K562 (cell line): ENCODE data around the gene NAPB. TPM values are rescaled to one million over a fixed set of nuclear protein-coding genes. Genes with fewer than 3 reads are reported as not detected.

ENCODE experiments used
- ATAC-seq: fragments of 200-7000 bp; cut with Tn5 transposase; 3 replicates; pipeline ENCODE4 v1.9.1; 2020; ENCODE audit warnings: moderate library complexity
- BruUV-seq: library from RNA; stranded (reverse); fragments of 400-500 nt; replicated peaks from 2 replicates; lab custom pipeline; 2021; lab: Mats Ljungman, UMichigan
- CTCF ChIA-PET: fragments of 300-600 bp; formaldehyde crosslinking; extraction: SDS; loops from one replicate; lab custom pipeline; 2021; ENCODE audit warnings: low intra/inter-chr PET ratio; lab: Yijun Ruan, JAX
- POLR2A ChIA-PET: fragments of 300-600, 350-650 bp; sonication (Branson Sonifier 250); formaldehyde crosslinking; extraction: SDS; loops from one replicate; lab custom pipeline; 2021; ENCODE audit warnings: antibody characterized with exemption, inconsistent platforms; lab: Yijun Ruan, JAX
- DNase-seq, 4 experiments: peaks; one replicate each; pipeline versions ENCODE4 v3.0.0 to v3.0.0-alpha.2; 2011 to 2018; ENCODE audit warnings: low spot score in 3 of 4, mixed read lengths in 3 of 4; ENCODE audit errors: extremely low read depth in 1 of 4
- FAIRE-seq: peaks from 2 replicates; lab custom pipeline; 2011; peaks lifted over from hg19 to GRCh38; lab: Jason Lieb, UNC
- H2AFZ ChIP-seq: 2 replicates; pipeline ENCODE4 v1.6.0; 2011; ENCODE audit warnings: low read depth, low read length, control low read depth, inconsistent platforms
- H3K27ac ChIP-seq: fragments of 200-600 bp; 3 replicates; pipeline ENCODE4 v1.8.0; 2011; ENCODE audit warnings: low read depth, mild to moderate bottlenecking, control low read depth, inconsistent platforms, low read length, moderate library complexity, mixed read lengths; ENCODE audit errors: extremely low read depth
- H3K27me3 ChIP-seq, 2 experiments: fragments of 300-600 bp in 1 of 2; 2 replicates in 1 of 2; 3 replicates in 1 of 2; pipeline versions ENCODE4 v1.6.0 to v1.8.0; 2011; ENCODE audit warnings: inconsistent platforms in 2 of 2, low read length in 2 of 2, mild to moderate bottlenecking in 1 of 2, mixed read lengths in 1 of 2, moderate library complexity in 1 of 2; ENCODE audit not compliant: control insufficient read depth in 2 of 2, insufficient read depth in 2 of 2
- H3K36me3 ChIP-seq: fragments of 300-600 bp; 3 replicates; pipeline ENCODE4 v1.8.0; 2011; ENCODE audit warnings: mild to moderate bottlenecking, low read length, inconsistent platforms; ENCODE audit not compliant: control insufficient read depth, insufficient read depth
- H3K4me1 ChIP-seq, 2 experiments: fragments of 200-600 bp in 1 of 2; replicated peaks in 1 of 2; 2 replicates in 1 of 2; 3 replicates in 1 of 2; pipeline versions ENCODE4 v1.5.1 to v1.8.0; 2011; ENCODE audit warnings: inconsistent platforms in 2 of 2, low read length in 2 of 2, mild to moderate bottlenecking in 1 of 2, mixed read lengths in 1 of 2, moderate library complexity in 1 of 2; ENCODE audit not compliant: control insufficient read depth in 2 of 2, insufficient read depth in 2 of 2
- H3K4me2 ChIP-seq: 2 replicates; pipeline ENCODE4 v1.6.1; 2011; ENCODE audit warnings: low read length, control low read depth, inconsistent platforms, mixed read lengths; ENCODE audit not compliant: insufficient read depth
- H3K4me3 ChIP-seq: fragments of 200-600 bp; sonication (generic), shearing (Covaris generic); 2 replicates; pipeline ENCODE4 v1.5.1; 2016; ENCODE audit warnings: control low read depth, inconsistent platforms
- H3K79me2 ChIP-seq: fragments of 200-600 bp; 3 replicates; pipeline ENCODE4 v1.8.0; 2011; ENCODE audit warnings: low read length, inconsistent platforms; ENCODE audit not compliant: control insufficient read depth, insufficient read depth
- H3K9ac ChIP-seq, 2 experiments: 2 replicates each; pipeline versions ENCODE4 v1.6.0 to v1.6.1; 2011; ENCODE audit warnings: low read depth in 2 of 2, low read length in 2 of 2, control low read depth in 1 of 2, inconsistent platforms in 1 of 2, mild to moderate bottlenecking in 1 of 2, mixed read lengths in 1 of 2; ENCODE audit not compliant: insufficient read depth in 1 of 2
- H3K9me1 ChIP-seq: one replicate; pipeline ENCODE4 v1.6.0; 2011; ENCODE audit warnings: inconsistent platforms, mild to moderate bottlenecking, low read length, moderate library complexity; ENCODE audit not compliant: control insufficient read depth, insufficient read depth
- H3K9me3 ChIP-seq: replicated peaks from 2 replicates; pipeline ENCODE4 v1.5.1; 2011; ENCODE audit warnings: low read depth, low read length, inconsistent platforms; ENCODE audit not compliant: control insufficient read depth, insufficient read depth
- H4K20me1 ChIP-seq: replicated peaks from 2 replicates; pipeline ENCODE4 v1.6.1; 2011; ENCODE audit warnings: low read length, inconsistent platforms, mixed read lengths; ENCODE audit not compliant: control insufficient read depth, insufficient read depth
- MCM3 ChIP-seq: fragments of 450-650 bp; IDR thresholded peaks from 2 replicates; pipeline ENCODE4 v1.6.1; 2016
- SIX5 ChIP-seq, 2 experiments: IDR thresholded peaks; 2 replicates each; pipeline ENCODE4 v1.6.1; 2011; ENCODE audit warnings: low read length in 2 of 2, borderline replicate concordance in 1 of 2, low read depth in 1 of 2, mild to moderate bottlenecking in 1 of 2, moderate library complexity in 1 of 2; ENCODE audit not compliant: insufficient read depth in 1 of 2
- ZNF57 ChIP-seq: fragments of 450-650 bp; formaldehyde crosslinking; IDR thresholded peaks from 2 replicates; pipeline ENCODE4 v1.4.0; 2020; ENCODE audit warnings: mild to moderate bottlenecking, moderate library complexity
- WGBS: fragments of 100-300 bp; shearing (Covaris generic); methylation state at CpG from one replicate; pipeline ENCODE4 v1.1.6; 2016; ENCODE audit warnings: low coverage, mixed read lengths; ENCODE audit not compliant: insufficient coverage; ENCODE audit errors: missing lambda C conversion rate; 5-methylcytosine and 5-hydroxymethylcytosine counted together
- in situ Hi-C: fragments of 300-500 bp; cut with MboI; formaldehyde crosslinking; loops from 4 replicates; pipeline ENCODE4 v1.15.0; 2018; ENCODE audit warnings: inconsistent platforms, mixed read lengths
- intact Hi-C: fragments of 100-400 bp; cut with micrococcal nuclease; formaldehyde crosslinking; loops from 2 replicates; pipeline ENCODE4 v1.14.2; 2022
- polyA plus RNA-seq, 8 experiments: library from polyadenylated mRNA; depleted of rRNA in 4 of 8; stranded (reverse) in 5 of 8; unstranded in 3 of 8; fragments of >200 nt; fragmentation: Nextera tagmentation in 2 of 8; fragmentation: Illumina TruSeq in 1 of 8; extraction: Ambion mirVana in 2 of 8; extraction: Trizol in 1 of 8; gene quantifications; 2 replicates each; pipeline versions ENCODE4 v1.2.1 to v1.2.3, GENCODE V29; 2011 to 2014; ENCODE audit warnings: inconsistent platforms in 1 of 8, missing spikeins in 1 of 8
- total RNA-seq, 7 experiments: library from RNA; depleted of rRNA in 6 of 7; stranded (reverse); fragments of >200 nt in 6 of 7; fragmentation: Illumina TruSeq in 2 of 7; extraction: Trizol in 2 of 7; gene quantifications; 2 replicates each; pipeline versions ENCODE4 v1.2.1 to v1.2.3, GENCODE V29; 2011 to 2021; ENCODE audit warnings: low replicate concordance in 1 of 7
- TF ChIP-seq, protein P1 (sequence below): sonication (generic); formaldehyde crosslinking; IDR thresholded peaks from 2 replicates; pipeline ENCODE4 v1.8.0; 2023; ENCODE audit warnings: missing genetic modification reagents, mild to moderate bottlenecking, borderline replicate concordance

Gene NAPB
- total and polyA plus RNA-seq, 9 of the 15 experiments (the other 6 are each of a cell fraction or from before 2014, with no cell fraction given) = 1.4 to 7.7 (median 5.2) TPM

DNA sequence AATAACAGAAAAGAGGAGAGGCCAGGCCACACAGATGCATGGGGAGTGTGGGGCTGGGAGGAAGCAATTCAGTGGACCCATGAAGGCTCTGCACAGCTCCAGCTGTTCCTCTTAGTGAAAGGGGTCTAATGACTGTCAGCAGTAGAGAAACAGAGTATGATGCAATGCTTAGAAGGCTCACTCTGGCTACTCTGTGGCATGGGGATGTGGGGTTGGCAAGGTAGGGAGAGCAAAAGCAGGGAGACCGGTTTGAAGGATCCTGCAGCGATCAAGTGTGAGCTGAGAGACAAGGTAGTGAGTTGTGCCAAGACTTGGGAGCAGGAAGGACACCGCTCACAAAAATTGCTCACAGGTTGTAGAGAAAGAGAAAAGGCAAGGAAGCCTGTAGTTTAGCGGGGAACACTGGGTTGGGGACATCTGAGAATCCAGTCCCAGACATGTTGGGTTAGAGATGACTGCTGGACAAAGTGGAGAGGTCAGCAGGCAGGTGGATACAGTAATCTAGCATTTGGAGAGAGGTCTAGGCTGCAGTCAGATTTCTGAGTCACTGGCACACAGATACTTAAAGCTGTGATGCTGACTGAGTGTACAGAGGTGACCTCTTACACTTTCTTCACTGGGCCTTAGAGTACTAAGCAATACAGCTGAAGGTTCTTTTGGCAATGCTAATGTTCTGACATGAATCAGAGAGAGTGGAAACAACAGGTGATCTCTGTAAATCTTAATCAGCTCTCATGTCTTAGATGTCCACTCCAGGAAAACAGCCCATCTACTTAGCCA is 27.1 kb downstream of the NAPB start (continued):
- TF ChIP-seq, protein P1, sequence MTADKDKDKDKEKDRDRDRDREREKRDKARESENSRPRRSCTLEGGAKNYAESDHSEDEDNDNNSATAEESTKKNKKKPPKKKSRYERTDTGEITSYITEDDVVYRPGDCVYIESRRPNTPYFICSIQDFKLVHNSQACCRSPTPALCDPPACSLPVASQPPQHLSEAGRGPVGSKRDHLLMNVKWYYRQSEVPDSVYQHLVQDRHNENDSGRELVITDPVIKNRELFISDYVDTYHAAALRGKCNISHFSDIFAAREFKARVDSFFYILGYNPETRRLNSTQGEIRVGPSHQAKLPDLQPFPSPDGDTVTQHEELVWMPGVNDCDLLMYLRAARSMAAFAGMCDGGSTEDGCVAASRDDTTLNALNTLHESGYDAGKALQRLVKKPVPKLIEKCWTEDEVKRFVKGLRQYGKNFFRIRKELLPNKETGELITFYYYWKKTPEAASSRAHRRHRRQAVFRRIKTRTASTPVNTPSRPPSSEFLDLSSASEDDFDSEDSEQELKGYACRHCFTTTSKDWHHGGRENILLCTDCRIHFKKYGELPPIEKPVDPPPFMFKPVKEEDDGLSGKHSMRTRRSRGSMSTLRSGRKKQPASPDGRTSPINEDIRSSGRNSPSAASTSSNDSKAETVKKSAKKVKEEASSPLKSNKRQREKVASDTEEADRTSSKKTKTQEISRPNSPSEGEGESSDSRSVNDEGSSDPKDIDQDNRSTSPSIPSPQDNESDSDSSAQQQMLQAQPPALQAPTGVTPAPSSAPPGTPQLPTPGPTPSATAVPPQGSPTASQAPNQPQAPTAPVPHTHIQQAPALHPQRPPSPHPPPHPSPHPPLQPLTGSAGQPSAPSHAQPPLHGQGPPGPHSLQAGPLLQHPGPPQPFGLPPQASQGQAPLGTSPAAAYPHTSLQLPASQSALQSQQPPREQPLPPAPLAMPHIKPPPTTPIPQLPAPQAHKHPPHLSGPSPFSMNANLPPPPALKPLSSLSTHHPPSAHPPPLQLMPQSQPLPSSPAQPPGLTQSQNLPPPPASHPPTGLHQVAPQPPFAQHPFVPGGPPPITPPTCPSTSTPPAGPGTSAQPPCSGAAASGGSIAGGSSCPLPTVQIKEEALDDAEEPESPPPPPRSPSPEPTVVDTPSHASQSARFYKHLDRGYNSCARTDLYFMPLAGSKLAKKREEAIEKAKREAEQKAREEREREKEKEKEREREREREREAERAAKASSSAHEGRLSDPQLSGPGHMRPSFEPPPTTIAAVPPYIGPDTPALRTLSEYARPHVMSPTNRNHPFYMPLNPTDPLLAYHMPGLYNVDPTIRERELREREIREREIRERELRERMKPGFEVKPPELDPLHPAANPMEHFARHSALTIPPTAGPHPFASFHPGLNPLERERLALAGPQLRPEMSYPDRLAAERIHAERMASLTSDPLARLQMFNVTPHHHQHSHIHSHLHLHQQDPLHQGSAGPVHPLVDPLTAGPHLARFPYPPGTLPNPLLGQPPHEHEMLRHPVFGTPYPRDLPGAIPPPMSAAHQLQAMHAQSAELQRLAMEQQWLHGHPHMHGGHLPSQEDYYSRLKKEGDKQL = no peak
- TF ChIP-seq ZNF57 = no peak

DNA sequence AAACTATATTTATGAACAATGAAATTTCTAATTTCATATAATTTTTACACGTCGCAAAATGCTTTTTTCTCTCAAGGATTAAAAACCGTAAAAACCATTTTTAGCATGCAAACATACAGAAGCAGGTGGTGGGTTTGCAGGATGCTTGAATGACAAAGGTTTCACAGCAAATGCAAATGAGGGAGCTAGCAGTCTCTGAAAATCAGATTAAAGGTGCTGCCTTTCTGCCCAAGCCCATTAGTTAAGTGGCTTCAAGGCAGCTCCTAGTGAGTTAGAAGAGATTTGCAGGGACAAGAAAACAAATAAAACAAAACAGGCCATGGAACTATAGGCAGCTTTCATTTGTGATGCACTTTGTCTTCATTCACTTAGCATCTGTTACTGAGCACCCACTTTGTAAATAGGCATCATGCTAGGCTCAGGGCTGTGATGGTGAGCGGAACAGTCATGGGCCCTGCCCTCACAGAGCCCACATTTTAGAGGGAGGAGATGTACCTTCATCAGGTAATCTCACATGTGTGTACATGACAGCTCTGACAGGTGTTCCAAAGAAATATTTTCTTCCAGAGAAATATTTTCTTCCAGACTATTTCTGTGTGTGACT is 29.5 kb downstream of the NAPB start:
- no peak overlapping the region for H3K4me3 ChIP-seq
- BruUV-seq = no TSS peak
- CTCF ChIA-PET = no interaction called here
- in situ Hi-C loops (no loop called here), intact Hi-C loops (no loop called here)
- POLR2A ChIA-PET = interaction anchor here (0.6 to 1.5 kb wide), 6 partner anchors 9 to 236 kb away, joined by 3 read pairs; partner anchors contain the start of gene NXT1
- peaks cover under 1% of the 10 kb centered on the region; the same call in 1 of the 3 replicates for H3K79me2 ChIP-seq
- H2AFZ ChIP-seq = no peak overlapping the region
- H3K4me1 ChIP-seq = no peaks in the 10 kb centered on the region
- no peaks in the 10 kb centered on the region for H3K9me1 ChIP-seq
- DNase-seq (no peak), ATAC-seq (no peak), FAIRE-seq (no peak)
- no peaks in the 10 kb centered on the region for H3K27me3 ChIP-seq
- no peak overlapping the region for H3K27ac ChIP-seq
- H4K20me1 ChIP-seq = no peaks in the 10 kb centered on the region
- 96% methylated on average over 4 of the region's 4 CpGs for WGBS
- H3K36me3 ChIP-seq = peaks cover 69% of the 10 kb centered on the region
- no peak overlapping the region for H3K9ac ChIP-seq
- H3K9me3 ChIP-seq = no peaks in the 10 kb centered on the region
- no peak overlapping the region for H3K4me2 ChIP-seq
- TF ChIP-seq SIX5 (IDR thresholded peaks at IDR 0.05; ENCODE audit: borderline replicate concordance in 1 of 2, insufficient read depth in 1 of 2, low read depth in 1 of 2, low read length in 2 of 2) (no peak), MCM3 (no peak)
